LNCaP clone FGC (cell line): ENCODE results near the gene SLC35A2.
"Not testable (repeated sequence)": the region's sequence is repeated elsewhere in the genome, so short reads cannot be mapped to it uniquely, and the experiment has no call there.

ENCODE experiments used
- DNase-seq: peaks from one replicate; pipeline ENCODE4 v3.0.0-alpha.2; 2011; ENCODE audit warnings: low read depth
- H3K4me3 ChIP-seq: 2 replicates; pipeline ENCODE4 v1.5.1; 2011; ENCODE audit warnings: mild to moderate bottlenecking, low read depth, low read length, control low read depth
- CTCF ChIP-seq: IDR thresholded peaks from 2 replicates; pipeline ENCODE4 v1.5.1; 2012; ENCODE audit warnings: mild to moderate bottlenecking; ENCODE audit not compliant: control insufficient read depth, insufficient read depth; ENCODE audit errors: extremely low read depth

Gene SLC35A2

GRCh38 chrX:48890296-48890925 lies 21.0 kb downstream of the SLC35A2 start:
- TF ChIP-seq CTCF: no peak
- H3K4me3 ChIP-seq: no peak overlapping the region
- DNase-seq: no peak

GRCh38 chrX:48886586-48886985 lies 24.9 kb downstream of the SLC35A2 start:
- H3K4me3 ChIP-seq, DNase-seq: not testable (repeated sequence)

- no peak overlapping the region for H3K4me3 ChIP-seq
- no peak for DNase-seq
- no peak for TF ChIP-seq CTCF
Measured at GRCh38 chrX:48883729-48884128, 27.7 kb downstream of the SLC35A2 start.

DNA sequence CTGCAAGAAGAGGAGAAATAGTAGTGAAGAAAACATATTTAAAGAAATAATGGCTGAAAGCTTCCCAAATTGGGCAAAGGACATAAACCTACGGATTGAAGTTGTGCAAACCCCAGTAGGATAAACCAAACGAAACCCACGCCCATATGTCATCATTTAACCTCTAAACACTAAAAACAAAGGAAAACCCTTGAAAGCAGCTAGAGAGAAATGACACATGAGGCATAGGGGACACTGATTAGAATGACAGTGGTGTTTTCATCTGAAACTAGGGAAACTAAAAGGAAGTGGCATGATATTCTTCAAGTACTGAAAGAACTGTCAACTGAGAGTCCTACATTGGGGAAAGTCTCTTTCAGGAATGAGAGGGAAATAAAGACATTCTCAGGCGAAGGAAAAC lies 34.5 kb downstream of the SLC35A2 start:
- DNase-seq, H3K4me3 ChIP-seq: not testable (repeated sequence)

- not testable (repeated sequence) for DNase-seq, H3K4me3 ChIP-seq
Measured at GRCh38 chrX:48872017-48872416, 39.4 kb downstream of the SLC35A2 start.

- TF ChIP-seq CTCF: no peak
- no peak overlapping the region for H3K4me3 ChIP-seq
- DNase-seq: no peak
Measured at GRCh38 chrX:48864210-48864609, 47.2 kb downstream of the SLC35A2 start.

GRCh38 chrX:48854898-48855297 lies 56.5 kb downstream of the SLC35A2 start:
- no peak overlapping the region for H3K4me3 ChIP-seq
- DNase-seq: no peak
- TF ChIP-seq CTCF: 0 out of 2 replicates have a peak, but pooled peaks have one; percentile 20

GRCh38 chrX:48854121-48854804 lies 57.2 kb downstream of the SLC35A2 start:
- not testable (repeated sequence) for DNase-seq, H3K4me3 ChIP-seq

DNA sequence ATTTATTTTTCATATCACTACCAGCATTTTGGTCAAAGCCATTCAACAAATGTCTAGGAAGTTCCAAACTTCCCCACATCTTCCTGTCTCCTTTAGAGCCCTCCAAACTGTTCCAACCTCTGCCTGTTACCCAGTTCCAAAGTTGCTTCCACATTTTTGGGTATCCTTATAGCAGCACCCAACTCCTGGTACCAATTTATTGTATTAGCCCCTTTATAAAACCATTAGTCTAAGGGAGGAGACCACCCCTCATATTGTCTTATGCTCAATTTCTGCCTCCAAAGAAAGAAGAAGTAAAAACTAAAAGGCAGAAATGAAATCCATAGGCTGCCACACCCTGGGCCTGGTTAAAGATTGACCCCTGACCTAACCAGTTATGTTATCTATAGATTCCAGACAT lies 58.0 kb downstream of the SLC35A2 start:
- H3K4me3 ChIP-seq, DNase-seq: not testable (repeated sequence)
